ENCODE data around the gene PADI1.

PADI1 gene

DNA sequence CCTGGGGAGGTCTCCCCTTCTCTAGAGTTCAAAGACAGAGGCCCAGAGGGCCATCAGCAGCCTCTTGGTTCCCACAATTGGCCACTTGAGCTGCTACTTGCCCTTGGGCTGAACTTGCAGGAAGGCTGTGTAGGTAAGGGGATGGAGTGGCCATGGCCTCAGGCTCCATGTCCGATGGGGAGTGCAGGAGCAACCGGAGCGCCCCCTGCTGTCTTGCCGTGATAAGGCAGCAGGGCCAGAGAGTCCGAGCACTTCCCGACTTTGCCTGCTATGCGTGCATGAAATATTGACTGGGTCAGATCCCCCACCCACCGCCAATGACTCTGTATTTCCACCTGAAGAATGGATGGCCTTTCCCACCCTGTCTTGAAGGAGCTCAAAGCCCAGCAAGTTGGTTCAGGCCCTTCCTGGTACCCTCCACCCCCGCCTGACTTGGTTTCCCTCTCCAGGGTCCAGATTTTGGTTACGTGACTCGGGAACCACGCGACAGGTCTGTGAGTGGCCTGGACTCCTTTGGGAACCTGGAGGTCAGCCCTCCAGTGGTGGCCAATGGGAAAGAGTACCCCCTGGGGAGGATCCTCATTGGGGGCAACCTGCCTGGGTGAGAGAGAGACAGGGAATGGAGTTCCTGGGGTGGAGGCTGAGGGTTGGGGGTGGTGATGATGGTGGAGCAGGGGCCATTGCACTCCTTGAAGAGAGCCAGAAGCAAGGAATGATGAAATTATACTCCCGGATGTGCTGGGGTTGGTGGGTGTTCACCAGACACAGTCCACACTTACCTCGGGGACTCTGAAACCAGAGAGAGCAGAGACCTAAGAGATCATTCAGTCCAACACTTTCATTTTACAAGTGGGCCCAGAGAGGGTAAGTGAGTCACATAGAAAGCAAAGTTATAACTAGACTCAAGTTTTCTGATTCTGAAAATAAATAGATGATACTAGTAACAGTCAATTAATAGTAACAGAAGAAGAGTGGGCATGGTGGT, 69.5 kb downstream of the PADI1 start:
- no peak for DNase-seq

DNA sequence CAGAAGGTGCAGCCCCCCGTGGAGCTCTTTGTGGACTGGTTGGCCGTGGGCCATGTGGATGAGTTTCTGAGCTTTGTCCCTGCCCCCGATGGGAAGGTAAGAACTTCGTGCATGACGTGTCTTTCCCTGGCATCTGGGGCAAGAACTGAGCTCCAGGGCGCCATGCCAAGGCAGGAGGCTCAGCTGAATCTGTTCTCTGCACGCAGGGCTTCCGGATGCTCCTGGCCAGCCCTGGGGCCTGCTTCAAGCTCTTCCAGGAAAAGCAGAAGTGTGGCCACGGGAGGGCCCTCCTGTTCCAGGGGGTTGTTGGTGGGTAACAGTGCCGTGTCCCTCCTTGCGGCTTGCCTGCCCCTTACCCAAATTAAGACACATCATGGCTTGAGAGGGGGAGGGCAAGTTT, 71.6 kb downstream of the PADI1 start:
- no peak for DNase-seq

DNA sequence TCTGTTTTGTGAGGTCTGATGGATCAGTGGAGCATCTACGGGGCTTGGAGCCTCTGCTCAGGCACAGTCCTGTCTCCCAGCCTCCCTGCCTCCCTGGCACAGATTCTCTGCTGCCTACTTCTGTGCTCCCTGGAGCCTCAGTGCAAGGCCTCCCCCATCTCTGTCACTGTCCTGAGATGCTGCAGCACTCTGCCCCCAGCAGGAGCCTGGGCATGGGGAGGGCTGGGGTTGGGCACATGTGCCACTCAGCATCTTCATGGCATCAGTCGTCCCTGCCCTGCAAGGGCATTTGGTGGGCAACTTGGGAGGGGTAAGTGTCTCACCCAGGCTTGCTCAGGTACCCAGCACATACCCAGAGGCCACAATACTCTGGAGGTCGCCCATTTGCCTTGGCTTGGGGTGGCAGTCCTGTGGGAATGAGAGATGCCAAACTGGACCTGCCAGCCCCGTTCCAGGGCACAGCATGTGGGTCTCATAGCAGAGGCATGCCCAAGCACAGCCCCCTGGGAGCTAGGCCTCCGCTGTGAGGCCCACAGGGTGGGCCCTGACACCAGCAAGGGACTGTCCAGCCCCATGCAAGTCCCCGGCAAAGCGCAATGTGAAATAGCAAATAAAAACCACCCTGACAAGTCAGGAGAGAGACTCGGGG, 72.7 kb downstream of the PADI1 start:
- DNase-seq, result no peak

DNA sequence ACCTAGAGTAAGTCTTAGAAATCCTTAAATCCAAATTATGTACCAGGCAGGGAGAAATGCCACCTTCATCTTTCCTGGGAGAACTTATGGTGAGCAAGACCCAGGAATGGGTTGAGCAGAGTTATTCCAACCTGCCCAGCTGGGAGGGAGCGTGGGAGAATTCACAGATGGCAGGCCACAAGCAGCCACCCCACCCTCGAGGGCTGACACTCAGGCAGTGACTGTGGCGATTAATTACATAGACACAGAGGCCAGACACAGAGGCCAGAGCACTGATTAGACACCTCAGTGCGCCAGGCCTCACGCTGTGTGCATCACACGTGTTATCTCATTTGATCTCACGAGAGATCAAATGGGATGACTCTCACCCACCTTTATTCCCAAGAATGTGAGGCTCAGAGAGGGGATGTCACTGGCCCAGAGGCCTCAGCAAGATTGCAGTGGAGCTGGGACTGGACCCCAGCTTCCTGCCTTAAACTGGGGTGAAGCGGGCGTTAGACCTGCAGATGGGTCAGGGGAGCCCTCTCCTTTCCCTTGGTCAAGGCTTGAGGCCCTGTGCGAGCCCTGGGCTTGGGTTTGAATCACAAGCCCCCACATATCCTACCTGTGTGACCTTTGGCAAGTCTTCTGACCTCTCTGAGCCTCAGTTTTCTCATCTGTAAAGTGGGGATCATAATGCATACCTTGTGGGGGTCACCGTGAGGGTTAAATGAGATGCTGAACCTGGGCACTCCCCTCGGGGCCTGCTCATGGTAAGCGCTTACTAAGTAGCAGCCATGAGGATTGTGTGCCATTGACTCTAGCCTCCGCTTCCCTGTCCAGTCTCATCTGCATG, 74.3 kb downstream of the PADI1 start:
- DNase-seq, result no peak

- DNase-seq, result no peak
Observed at GRCh38 chr1:17280436-17280835, 75.5 kb downstream of the PADI1 start.

GRCh38 chr1:17280894-17281293, 76.0 kb downstream of the PADI1 start:
- no peak for DNase-seq

DNA sequence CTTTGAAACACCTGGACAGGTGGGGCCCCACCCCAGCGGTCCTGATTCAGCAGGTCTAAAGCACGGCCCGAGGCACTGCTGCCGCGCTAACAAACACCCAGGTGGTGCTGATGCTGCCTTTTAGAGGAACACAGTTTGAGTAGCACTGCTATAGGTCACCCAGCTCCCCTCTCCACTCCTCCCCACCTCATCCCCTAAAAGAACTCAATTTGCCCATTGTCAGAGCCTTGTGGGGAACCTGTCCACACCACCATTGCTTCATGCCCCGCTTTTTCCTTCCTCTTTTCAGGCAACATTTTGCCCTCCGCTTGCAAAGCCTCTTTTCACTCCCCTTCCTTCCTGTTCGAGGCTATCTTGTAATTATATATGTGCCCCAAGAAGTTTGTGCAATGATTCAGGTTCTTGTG, 76.8 kb downstream of the PADI1 start:
- DNase-seq, result no peak

DNA sequence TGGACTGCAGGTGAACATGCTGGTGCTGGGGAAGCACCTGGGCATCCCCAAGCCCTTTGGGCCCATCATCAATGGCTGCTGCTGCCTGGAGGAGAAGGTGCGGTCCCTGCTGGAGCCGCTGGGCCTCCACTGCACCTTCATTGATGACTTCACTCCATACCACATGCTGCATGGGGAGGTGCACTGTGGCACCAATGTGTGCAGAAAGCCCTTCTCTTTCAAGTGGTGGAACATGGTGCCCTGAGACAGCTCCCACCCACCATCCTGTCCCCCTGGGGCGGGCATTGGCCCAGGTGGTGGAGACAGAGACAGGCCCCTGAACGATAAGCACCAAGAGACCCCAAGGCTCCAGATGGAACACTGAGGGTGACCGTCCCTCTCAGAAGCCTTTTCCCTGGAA, 77.9 kb downstream of the PADI1 start:
- DNase-seq, result no peak

- DNase-seq, result no peak
Observed at GRCh38 chr1:17286646-17287045, 81.7 kb downstream of the PADI1 start.

DNA sequence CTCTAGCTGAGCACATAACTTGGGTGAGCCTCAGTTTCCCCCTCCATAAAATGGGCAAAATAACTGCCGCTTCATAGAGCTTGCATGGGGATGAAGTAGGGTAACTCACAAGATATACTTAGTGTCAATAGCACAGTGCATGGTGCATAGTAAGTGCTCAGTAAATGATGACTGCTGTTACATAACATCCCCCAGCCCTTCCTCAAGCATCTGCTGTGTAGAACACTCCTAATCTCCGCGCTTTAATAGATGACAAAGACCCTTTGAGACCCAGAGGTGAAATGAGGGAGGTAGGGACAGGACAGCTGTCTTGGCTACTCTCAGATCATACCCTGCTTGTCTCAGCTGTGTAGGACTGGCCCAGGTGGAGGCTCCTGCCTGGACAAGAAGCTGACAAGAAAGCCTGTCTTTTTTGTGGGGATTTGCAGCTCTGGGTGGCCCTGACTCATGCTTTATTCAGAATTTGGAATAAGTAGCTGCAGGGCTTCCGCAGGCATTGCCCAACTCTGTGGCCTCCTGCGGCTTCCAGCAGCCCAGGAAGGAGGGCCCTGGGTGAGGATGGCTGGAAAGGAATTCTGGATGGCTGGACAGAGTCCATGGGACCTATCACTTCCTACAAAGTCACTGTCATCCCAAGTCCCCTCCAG, 82.3 kb downstream of the PADI1 start:
- DNase-seq, result no peak

- no peak for DNase-seq
Observed at GRCh38 chr1:17289721-17290120, 84.8 kb downstream of the PADI1 start.

DNA sequence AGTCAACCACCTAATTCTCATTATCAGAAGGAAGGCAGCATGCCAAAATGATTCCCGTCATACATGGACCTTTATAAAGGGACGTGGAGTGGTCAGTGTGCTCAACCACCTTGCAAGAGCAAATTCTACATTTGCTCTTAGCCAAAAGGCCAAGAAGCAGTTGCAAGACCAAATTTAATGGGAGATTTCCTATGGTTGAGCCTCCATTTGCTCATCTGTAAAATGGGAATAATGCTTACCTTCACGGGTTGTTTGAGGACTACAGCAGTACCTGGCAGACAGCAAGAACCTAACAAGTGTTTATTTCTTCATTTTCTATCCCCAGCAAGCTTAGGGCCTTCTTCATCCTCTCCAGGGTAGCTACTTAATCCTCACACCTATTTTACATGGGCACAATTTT, 85.6 kb downstream of the PADI1 start:
- no peak for DNase-seq

- no peak for DNase-seq
Observed at GRCh38 chr1:17292299-17293160, 87.6 kb downstream of the PADI1 start.

DNA sequence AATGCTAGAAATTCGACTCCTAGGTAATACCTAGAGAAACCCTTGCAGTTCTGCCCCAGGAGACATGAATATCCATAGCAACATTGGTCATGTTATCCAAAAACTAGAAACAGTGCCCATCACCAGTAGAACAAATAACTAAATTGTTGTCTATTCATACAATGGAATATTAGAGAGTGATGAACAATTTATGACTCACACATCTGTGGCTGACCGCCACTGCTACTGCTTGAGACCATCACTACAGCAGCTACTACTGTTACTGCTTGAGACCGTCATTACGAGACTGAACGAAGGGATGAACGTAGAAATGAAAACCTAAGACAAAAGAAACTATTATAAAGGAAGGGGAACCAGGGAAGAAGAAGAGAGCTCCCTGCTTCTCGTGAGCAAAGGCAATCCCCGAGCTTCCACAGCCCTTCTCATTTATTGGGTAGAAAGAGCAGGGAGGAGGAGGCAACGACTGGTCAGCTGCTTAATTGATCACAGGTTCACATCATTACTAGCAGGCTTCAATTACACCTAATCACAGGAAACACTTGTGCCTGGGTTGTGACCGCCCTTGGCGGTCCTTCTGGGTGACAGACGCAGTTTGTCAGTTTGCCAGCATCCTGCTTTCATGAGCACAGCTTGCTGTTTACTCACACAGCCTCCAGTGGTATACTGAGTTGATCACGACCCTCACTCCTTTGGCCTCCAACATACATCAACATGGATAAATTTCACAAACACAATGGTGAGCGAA, 88.9 kb downstream of the PADI1 start:
- DNase-seq, result no peak

DNA sequence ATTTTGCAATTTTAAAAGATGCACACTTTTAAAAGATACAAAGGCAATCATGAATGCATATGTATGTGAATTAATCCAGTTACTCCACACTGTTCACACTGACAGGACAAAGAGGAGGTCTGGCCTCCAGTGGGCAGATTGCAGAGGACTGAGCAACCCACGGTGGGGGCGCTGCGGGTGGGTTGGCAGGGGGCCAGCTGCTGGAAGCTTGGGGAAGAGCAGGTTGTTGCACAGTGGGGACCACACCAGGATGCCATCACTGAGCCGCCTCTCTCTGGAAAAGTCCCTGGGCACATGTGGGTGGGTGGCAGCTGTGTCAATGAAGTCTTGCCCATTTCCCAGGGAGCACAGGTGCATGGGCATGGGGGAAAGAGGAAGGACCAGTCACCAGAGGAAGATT, 90.4 kb downstream of the PADI1 start:
- DNase-seq, result no peak

Data from DMS153 (cell line).